GM12878 (cell line): ENCODE results near the gene LYRM4. TPM values are rescaled to one million over a fixed set of nuclear protein-coding genes. Genes with fewer than 3 reads are reported as not detected.

Source experiments
- CBFB ChIP-seq: IDR thresholded peaks from 2 replicates; pipeline ENCODE4 v1.6.1; 2016; ENCODE audit warnings: antibody characterized with exemption, low read depth
- HDAC2 ChIP-seq: fragments of 200-600 bp; sonication (generic); IDR thresholded peaks from 2 replicates; pipeline ENCODE4 v1.6.1; 2017
- NR2C2 ChIP-seq: IDR thresholded peaks from 2 replicates; pipeline ENCODE4 v1.6.1; 2011; ENCODE audit warnings: borderline replicate concordance, low read depth; ENCODE audit not compliant: control insufficient read depth, insufficient read length
- NRF1 ChIP-seq: conservative IDR thresholded peaks from 2 replicates; pipeline ENCODE4 v1.6.1; 2011; ENCODE audit warnings: mild to moderate bottlenecking, low read depth, low read length, improper control_type of control experiment
- RELB ChIP-seq: fragments of 450-650 bp; IDR thresholded peaks from 2 replicates; pipeline ENCODE4 v1.6.1; 2017; ENCODE audit warnings: low read depth, mild to moderate bottlenecking, moderate library complexity
- RFX5 ChIP-seq: IDR thresholded peaks from 2 replicates; pipeline ENCODE4 v1.6.1; 2011; ENCODE audit warnings: low read depth, low read length, improper control_type of control experiment
- ZNF207 ChIP-seq: fragments of 450-650 bp; IDR thresholded peaks from 2 replicates; pipeline ENCODE4 v1.6.1; 2014; ENCODE audit warnings: antibody characterized with exemption, mild to moderate bottlenecking, borderline replicate concordance
- polyA plus RNA-seq, 11 experiments: library from polyadenylated mRNA; depleted of rRNA in 4 of 11; unstranded in 6 of 11; stranded (reverse) in 5 of 11; fragments of >200 nt; fragmentation: Nextera tagmentation in 4 of 11; fragmentation: Illumina TruSeq in 1 of 11; extraction: Ambion mirVana in 4 of 11; extraction: Trizol in 1 of 11; gene quantifications; 1 replicate in 1 of 11; 2 replicates in 10 of 11; pipeline versions ENCODE4 v1.2.1 to v1.2.3, GENCODE V29; 2011 to 2016; ENCODE audit warnings: inconsistent platforms in 2 of 11, missing spikeins in 2 of 11, low read depth in 1 of 11
- total RNA-seq, 4 experiments: library from RNA; depleted of rRNA in 3 of 4; stranded (reverse); fragments of >200 nt in 3 of 4; fragmentation: Illumina TruSeq in 1 of 4; extraction: Trizol in 1 of 4; gene quantifications; 2 replicates each; pipeline versions ENCODE4 v1.2.1 to v1.2.3, GENCODE V29; 2013 to 2021
- TF ChIP-seq, protein P1 (sequence below): fragments of 450-650 bp; IDR thresholded peaks from 2 replicates; pipeline ENCODE4 v1.6.1; 2017; ENCODE audit warnings: mild to moderate bottlenecking, low read depth, inconsistent platforms; ENCODE audit not compliant: poor library complexity, severe bottlenecking
- TF ChIP-seq, protein P2 (sequence below): fragments of 450-650 bp; IDR thresholded peaks from 2 replicates; pipeline ENCODE4 v1.6.1; 2017; ENCODE audit warnings: mild to moderate bottlenecking, moderate library complexity

LYRM4 gene
- total and polyA plus RNA-seq, 10 of the 15 experiments (the other 5 are each of a cell fraction or from before 2014, with no cell fraction given): 32.7 to 66.8 (median 44.0) TPM

DNA sequence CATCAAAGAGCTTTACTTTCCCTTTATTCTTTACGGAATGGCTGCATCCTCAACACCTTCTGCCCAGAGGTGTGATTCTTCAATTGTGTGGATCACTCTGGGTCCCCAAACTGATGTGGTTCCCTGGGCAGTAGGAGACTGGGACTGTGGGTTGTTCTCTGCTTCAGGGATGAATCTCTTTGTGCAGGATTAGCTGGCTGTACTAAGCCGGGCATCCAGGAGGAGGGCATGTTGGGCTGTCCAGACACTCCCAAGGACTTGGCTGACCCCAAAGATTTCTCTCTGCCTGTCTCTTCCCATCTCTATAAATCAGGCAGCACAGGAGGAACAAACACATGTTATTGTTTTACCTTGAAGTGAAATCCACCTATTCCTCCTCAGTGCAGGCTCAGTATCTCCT lies 15.8 kb upstream of the LYRM4 start (continued):
- TF ChIP-seq RELB: no peak
- TF ChIP-seq, protein P1, sequence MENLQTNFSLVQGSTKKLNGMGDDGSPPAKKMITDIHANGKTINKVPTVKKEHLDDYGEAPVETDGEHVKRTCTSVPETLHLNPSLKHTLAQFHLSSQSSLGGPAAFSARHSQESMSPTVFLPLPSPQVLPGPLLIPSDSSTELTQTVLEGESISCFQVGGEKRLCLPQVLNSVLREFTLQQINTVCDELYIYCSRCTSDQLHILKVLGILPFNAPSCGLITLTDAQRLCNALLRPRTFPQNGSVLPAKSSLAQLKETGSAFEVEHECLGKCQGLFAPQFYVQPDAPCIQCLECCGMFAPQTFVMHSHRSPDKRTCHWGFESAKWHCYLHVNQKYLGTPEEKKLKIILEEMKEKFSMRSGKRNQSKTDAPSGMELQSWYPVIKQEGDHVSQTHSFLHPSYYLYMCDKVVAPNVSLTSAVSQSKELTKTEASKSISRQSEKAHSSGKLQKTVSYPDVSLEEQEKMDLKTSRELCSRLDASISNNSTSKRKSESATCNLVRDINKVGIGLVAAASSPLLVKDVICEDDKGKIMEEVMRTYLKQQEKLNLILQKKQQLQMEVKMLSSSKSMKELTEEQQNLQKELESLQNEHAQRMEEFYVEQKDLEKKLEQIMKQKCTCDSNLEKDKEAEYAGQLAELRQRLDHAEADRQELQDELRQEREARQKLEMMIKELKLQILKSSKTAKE: no peak
- TF ChIP-seq NRF1: no peak
- TF ChIP-seq RFX5: no peak
- no peak for TF ChIP-seq CBFB
- TF ChIP-seq, protein P2, sequence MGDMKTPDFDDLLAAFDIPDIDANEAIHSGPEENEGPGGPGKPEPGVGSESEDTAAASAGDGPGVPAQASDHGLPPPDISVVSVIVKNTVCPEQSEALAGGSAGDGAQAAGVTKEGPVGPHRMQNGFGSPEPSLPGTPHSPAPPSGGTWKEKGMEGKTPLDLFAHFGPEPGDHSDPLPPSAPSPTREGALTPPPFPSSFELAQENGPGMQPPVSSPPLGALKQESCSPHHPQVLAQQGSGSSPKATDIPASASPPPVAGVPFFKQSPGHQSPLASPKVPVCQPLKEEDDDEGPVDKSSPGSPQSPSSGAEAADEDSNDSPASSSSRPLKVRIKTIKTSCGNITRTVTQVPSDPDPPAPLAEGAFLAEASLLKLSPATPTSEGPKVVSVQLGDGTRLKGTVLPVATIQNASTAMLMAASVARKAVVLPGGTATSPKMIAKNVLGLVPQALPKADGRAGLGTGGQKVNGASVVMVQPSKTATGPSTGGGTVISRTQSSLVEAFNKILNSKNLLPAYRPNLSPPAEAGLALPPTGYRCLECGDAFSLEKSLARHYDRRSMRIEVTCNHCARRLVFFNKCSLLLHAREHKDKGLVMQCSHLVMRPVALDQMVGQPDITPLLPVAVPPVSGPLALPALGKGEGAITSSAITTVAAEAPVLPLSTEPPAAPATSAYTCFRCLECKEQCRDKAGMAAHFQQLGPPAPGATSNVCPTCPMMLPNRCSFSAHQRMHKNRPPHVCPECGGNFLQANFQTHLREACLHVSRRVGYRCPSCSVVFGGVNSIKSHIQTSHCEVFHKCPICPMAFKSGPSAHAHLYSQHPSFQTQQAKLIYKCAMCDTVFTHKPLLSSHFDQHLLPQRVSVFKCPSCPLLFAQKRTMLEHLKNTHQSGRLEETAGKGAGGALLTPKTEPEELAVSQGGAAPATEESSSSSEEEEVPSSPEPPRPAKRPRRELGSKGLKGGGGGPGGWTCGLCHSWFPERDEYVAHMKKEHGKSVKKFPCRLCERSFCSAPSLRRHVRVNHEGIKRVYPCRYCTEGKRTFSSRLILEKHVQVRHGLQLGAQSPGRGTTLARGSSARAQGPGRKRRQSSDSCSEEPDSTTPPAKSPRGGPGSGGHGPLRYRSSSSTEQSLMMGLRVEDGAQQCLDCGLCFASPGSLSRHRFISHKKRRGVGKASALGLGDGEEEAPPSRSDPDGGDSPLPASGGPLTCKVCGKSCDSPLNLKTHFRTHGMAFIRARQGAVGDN: no peak
- TF ChIP-seq HDAC2: no peak
- TF ChIP-seq NR2C2: no peak
- no peak for TF ChIP-seq ZNF207
- TF ChIP-seq, all 136 proteins: peak for 0
